OCI-LY3 (cell line): ENCODE results near the gene IL1RAPL1.

Experiments used
- CTCF ChIP-seq: fragments of 200-600, 300-600 bp; sonication (generic); IDR thresholded peaks from 2 replicates; pipeline ENCODE4 v1.5.1; 2014; ENCODE audit warnings: antibody characterized with exemption, low read length, low read depth
- EZH2phosphoT487 ChIP-seq: fragments of 200-600 bp; shearing (Covaris generic); IDR thresholded peaks from 2 replicates; pipeline ENCODE4 v1.6.1; 2018; ENCODE audit warnings: antibody characterized with exemption, mixed run types, low read depth

GRCh38 chrX:28610746-28611145 is 23.5 kb downstream of the IL1RAPL1 start:
- no peak for TF ChIP-seq CTCF
- no peak for TF ChIP-seq EZH2phosphoT487
